ENCODE data around the gene ESR1. TPM values are rescaled to one million over a fixed set of nuclear protein-coding genes. Genes with fewer than 3 reads are reported as not detected.

The ESR1 gene
- total RNA-seq, 6 experiments from 2014 or later = 1.6 to 59.9 (median 18.6) TPM

GRCh38 chr6:152107973-152108372 is 300.5 kb downstream of the ESR1 start:
- H3K4me3 ChIP-seq = no peak overlapping the region
- no peak for DNase-seq
- H3K36me3 ChIP-seq = no peaks in the 10 kb centered on the region
- ATAC-seq = no peak
- intact Hi-C loops (cut with DNase I) = no loop called here
- no peaks in the 10 kb centered on the region for H3K9me3 ChIP-seq
- TF ChIP-seq CTCF (IDR thresholded peaks at IDR 0.05) = no peak
- no peak for TF ChIP-seq POLR2A (IDR thresholded peaks at IDR 0.05)
- H3K4me1 ChIP-seq = peaks cover 0 to 23% (median 9%) of the 10 kb centered on the region in 4 donors
- no peaks in the 10 kb centered on the region for H3K27me3 ChIP-seq
- no peak overlapping the region for H3K27ac ChIP-seq
- 95% methylated on average over 2 of the region's 4 CpGs for WGBS (ENCODE audit: insufficient coverage, low coverage, low lambda C conversion rate, missing lambda C conversion rate)

GRCh38 chr6:152110886-152111820 is 303.7 kb downstream of the ESR1 start:
- H3K27ac ChIP-seq = peak overlapping the region; percentile 33 to 46 (median 38)
- no peaks in the 10 kb centered on the region for H3K36me3 ChIP-seq
- H3K9me3 ChIP-seq = no peaks in the 10 kb centered on the region
- peak; percentile 90 to 92 (median 92) for DNase-seq
- H3K27me3 ChIP-seq = no peaks in the 10 kb centered on the region
- ATAC-seq = peak; percentile 92 to 97 (median 96)
- intact Hi-C loops (cut with DNase I) = no loop called here
- peaks cover 0 to 23% (median 9%) of the 10 kb centered on the region in 4 donors for H3K4me1 ChIP-seq
- TF ChIP-seq POLR2A (IDR thresholded peaks at IDR 0.05) = no peak
- TF ChIP-seq CTCF (IDR thresholded peaks at IDR 0.05) = no peak
- peak overlapping the region in 1 of 3 donors; percentile 4 for H3K4me3 ChIP-seq
- WGBS (ENCODE audit: insufficient coverage, low coverage, low lambda C conversion rate, missing lambda C conversion rate) = 42% methylated on average over 10 of the region's 20 CpGs

- intact Hi-C loops (cut with DNase I) = no loop called here
- H3K9me3 ChIP-seq = no peaks in the 10 kb centered on the region
- ATAC-seq (peak; percentile 11 to 72 (median 39)), DNase-seq (peak; percentile 78 to 86 (median 78))
- no peaks in the 10 kb centered on the region for H3K36me3 ChIP-seq
- WGBS (ENCODE audit: insufficient coverage, low coverage, low lambda C conversion rate, missing lambda C conversion rate) = 51% methylated on average over 12 of the region's 15 CpGs
- peaks cover 0 to 23% (median 9%) of the 10 kb centered on the region in 4 donors for H3K4me1 ChIP-seq
- no peak overlapping the region for H3K4me3 ChIP-seq
- peak overlapping the region in 1 of 3 donors; percentile 38 for H3K27ac ChIP-seq
- H3K27me3 ChIP-seq = no peaks in the 10 kb centered on the region
- TF ChIP-seq CTCF (IDR thresholded peaks at IDR 0.05) = no peak
- no peak for TF ChIP-seq POLR2A (IDR thresholded peaks at IDR 0.05)
Observed at GRCh38 chr6:152112491-152113261, 305.2 kb downstream of the ESR1 start.

- WGBS (ENCODE audit: insufficient coverage, low coverage, low lambda C conversion rate, missing lambda C conversion rate) = 73% methylated on average over 8 of the region's 9 CpGs
- Histone ChIP-seq H3K36me3 (peaks cover 0 to 15% (median 6%) of the 10 kb centered on the region in 4 donors), H3K9me3 (no peaks in the 10 kb centered on the region), H3K4me3 (no peak overlapping the region), H3K4me1 (peaks cover 0 to 8% (median 1%) of the 10 kb centered on the region in 4 donors), H3K27ac (no peak overlapping the region), H3K27me3 (no peaks in the 10 kb centered on the region)
- intact Hi-C loops (cut with DNase I) = no loop called here
- TF ChIP-seq POLR2A (IDR thresholded peaks at IDR 0.05) (no peak), CTCF (IDR thresholded peaks at IDR 0.05) (no peak)
- DNase-seq (no peak), ATAC-seq (peak in 1 of 4 donors; percentile 21)
Observed at GRCh38 chr6:152117156-152118133, 310.0 kb downstream of the ESR1 start.

All from right lobe of liver (tissue), 6 donors.